Measurements from ENCODE around the gene VIPAS39.

GRCh38 chr14:77469067-77469505 is 11.7 kb upstream of the VIPAS39 start:
- no peak for TF ChIP-seq TAF1 (IDR thresholded peaks at IDR 0.05; ENCODE audit: low read depth, low read length)
- no peak for TF ChIP-seq POLR2AphosphoS5 (IDR thresholded peaks at IDR 0.05; ENCODE audit: low read depth, low read length)
- no peak for TF ChIP-seq POLR2A (IDR thresholded peaks at IDR 0.05; ENCODE audit: low read depth, low read length)
- TF ChIP-seq POU2F2 (IDR thresholded peaks at IDR 0.05; ENCODE audit: low read depth, low read length), result no peak
